SK-N-SH (cell line): Measurements from ENCODE around the gene GNAT1. TPM values are rescaled to one million over a fixed set of nuclear protein-coding genes. Genes with fewer than 3 reads are reported as not detected.

Experiments
- CTCF ChIA-PET: fragments of 300-600, 350-600 bp; formaldehyde crosslinking; extraction: SDS; loops from one replicate; lab custom pipeline; 2021; lab: Yijun Ruan, JAX
- POLR2A ChIA-PET: fragments of 350-600 bp; sonication (Branson Sonifier 250); formaldehyde crosslinking; extraction: SDS; loops from one replicate; lab custom pipeline; 2020; ENCODE audit warnings: antibody characterized with exemption, inconsistent platforms; lab: Yijun Ruan, JAX
- DNase-seq: peaks from one replicate; pipeline ENCODE4 v3.0.0; 2012
- H2AFZ ChIP-seq: fragments of 200-600 bp; sonication (generic); 2 replicates; pipeline ENCODE4 v1.8.1; 2016; ENCODE audit warnings: antibody characterized with exemption, mild to moderate bottlenecking, low read depth
- H3F3A ChIP-seq: fragments of 200-600 bp; sonication (generic); replicated peaks from 2 replicates; pipeline ENCODE3; 2016; ENCODE audit warnings: antibody characterized with exemption, mild to moderate bottlenecking; ENCODE audit not compliant: insufficient read depth
- H3K27ac ChIP-seq, 2 experiments: fragments of 200-500 bp in 1 of 2; fragments of 200-600 bp in 1 of 2; sonication (Bioruptor generic) in 1 of 2; sonication (generic), shearing (Covaris generic) in 1 of 2; 2 replicates each; pipeline versions ENCODE4 v1.5.1 to v1.6.1; 2014 to 2016; ENCODE audit warnings: low read depth in 2 of 2, inconsistent platforms in 1 of 2, low read length in 1 of 2, mild to moderate bottlenecking in 1 of 2, mixed read lengths in 1 of 2
- H3K27me3 ChIP-seq: fragments of 200-600 bp; sonication (generic), shearing (Covaris generic); 2 replicates; pipeline ENCODE4 v1.6.1; 2016; ENCODE audit warnings: mixed run types; ENCODE audit not compliant: insufficient read depth
- H3K36me3 ChIP-seq, 2 experiments: fragments of 200-500 bp in 1 of 2; fragments of 200-600 bp in 1 of 2; sonication (Bioruptor generic) in 1 of 2; sonication (generic) in 1 of 2; replicated peaks in 1 of 2; 2 replicates each; pipeline versions ENCODE3 to v1.5.1; 2014 to 2016; ENCODE audit warnings: low read length in 1 of 2, mild to moderate bottlenecking in 1 of 2; ENCODE audit not compliant: insufficient read depth in 2 of 2, control insufficient read depth in 1 of 2
- H3K4me1 ChIP-seq, 2 experiments: fragments of 200-500 bp in 1 of 2; fragments of 200-600 bp in 1 of 2; sonication (Bioruptor generic) in 1 of 2; sonication (generic), shearing (Covaris generic) in 1 of 2; 2 replicates each; pipeline versions ENCODE4 v1.5.1 to v1.6.1; 2014 to 2016; ENCODE audit warnings: low read depth in 1 of 2, low read length in 1 of 2, mixed run types in 1 of 2; ENCODE audit not compliant: insufficient read depth in 2 of 2, control insufficient read depth in 1 of 2
- H3K4me2 ChIP-seq: fragments of 200-600 bp; sonication (generic), shearing (Covaris generic); 2 replicates; pipeline ENCODE4 v1.6.1; 2017; ENCODE audit warnings: mixed run types
- H3K4me3 ChIP-seq, 2 experiments: fragments of 200-500 bp in 1 of 2; fragments of 200-600 bp in 1 of 2; sonication (Bioruptor generic) in 1 of 2; sonication (generic), shearing (Covaris generic) in 1 of 2; 2 replicates each; pipeline versions ENCODE4 v1.5.1 to v1.8.1; 2014 to 2016; ENCODE audit warnings: low read depth in 2 of 2, inconsistent platforms in 1 of 2, low read length in 1 of 2, mild to moderate bottlenecking in 1 of 2, mixed read lengths in 1 of 2, moderate library complexity in 1 of 2
- H3K79me2 ChIP-seq: fragments of 200-600 bp; sonication (generic); 2 replicates; pipeline ENCODE4 v1.8.1; 2017; ENCODE audit warnings: mild to moderate bottlenecking; ENCODE audit not compliant: insufficient read depth
- H3K9ac ChIP-seq: fragments of 200-600 bp; sonication (generic); 2 replicates; pipeline ENCODE4 v1.6.1; 2017; ENCODE audit warnings: mixed run types
- H3K9me2 ChIP-seq: fragments of 200-600 bp; sonication (generic); 2 replicates; pipeline ENCODE4 v1.6.1; 2017; ENCODE audit warnings: mixed run types
- H3K9me3 ChIP-seq: fragments of 200-600 bp; sonication (generic); 2 replicates; pipeline ENCODE4 v1.6.1; 2017; ENCODE audit warnings: mixed run types, mild to moderate bottlenecking, moderate library complexity
- H4K20me1 ChIP-seq: fragments of 200-600 bp; sonication (generic); 2 replicates; pipeline ENCODE4 v1.6.1; 2017; ENCODE audit warnings: mild to moderate bottlenecking, mixed run types; ENCODE audit not compliant: insufficient read depth
- ELF1 ChIP-seq: IDR thresholded peaks from 2 replicates; pipeline ENCODE4 v1.4.0; 2012
- FOXJ3 ChIP-seq: sonication (generic); formaldehyde crosslinking; IDR thresholded peaks from 2 replicates; pipeline ENCODE4 v1.5.1; 2020; ENCODE audit warnings: mild to moderate bottlenecking, missing genetic modification reagents
- FOXM1 ChIP-seq: IDR thresholded peaks from 2 replicates; pipeline ENCODE4 v1.4.0; 2012; ENCODE audit warnings: low read depth, mild to moderate bottlenecking
- GABPA ChIP-seq: IDR thresholded peaks from 2 replicates; pipeline ENCODE4 v1.4.0; 2012; ENCODE audit warnings: low read depth, mild to moderate bottlenecking
- GATA2 ChIP-seq: sonication (generic); formaldehyde crosslinking; IDR thresholded peaks from 2 replicates; pipeline ENCODE4 v1.5.0; 2020; ENCODE audit warnings: mild to moderate bottlenecking, missing genetic modification reagents
- MXI1 ChIP-seq: IDR thresholded peaks from 2 replicates; pipeline ENCODE4 v1.6.1; 2012; ENCODE audit warnings: mild to moderate bottlenecking, low read depth, low read length, improper control_type of control experiment
- NRF1 ChIP-seq: IDR thresholded peaks from 2 replicates; pipeline ENCODE4 v1.6.1; 2012; ENCODE audit warnings: low read depth, mild to moderate bottlenecking, low read length
- POLR2AphosphoS5 ChIP-seq: IDR thresholded peaks from 2 replicates; pipeline ENCODE4 v1.6.1; 2012; ENCODE audit warnings: low read depth, low read length
- RAD21 ChIP-seq: IDR thresholded peaks from 2 replicates; pipeline ENCODE4 v1.6.1; 2012; ENCODE audit warnings: mild to moderate bottlenecking, low read length
- SMC3 ChIP-seq: IDR thresholded peaks from 2 replicates; pipeline ENCODE4 v1.6.1; 2012; ENCODE audit warnings: low read depth, low read length, improper control_type of control experiment
- TAF1 ChIP-seq: IDR thresholded peaks from 2 replicates; pipeline ENCODE4 v1.6.1; 2012; ENCODE audit warnings: low read depth, mild to moderate bottlenecking, low read length, moderate library complexity, borderline replicate concordance
- WGBS: methylation state at CpG from one replicate; pipeline ENCODE4 v1.1.6; 2017; ENCODE audit warnings: low lambda C conversion rate; 5-methylcytosine and 5-hydroxymethylcytosine counted together
- polyA plus RNA-seq, 3 experiments: library from polyadenylated mRNA; depleted of rRNA; stranded (reverse); fragments of >200 nt; gene quantifications; 2 replicates each; pipeline ENCODE4 v1.2.3, GENCODE V29; 2012
- TF ChIP-seq, protein P1 (sequence below): fragments of 150-350 bp; IDR thresholded peaks from 2 replicates; pipeline ENCODE4 v1.6.1; 2017; ENCODE audit warnings: antibody characterized with exemption, low read length, low read depth, borderline replicate concordance

GNAT1 gene
- polyA plus RNA-seq, 1 of the 3 experiments (the other 2 are of a cell fraction) = not detected

DNA sequence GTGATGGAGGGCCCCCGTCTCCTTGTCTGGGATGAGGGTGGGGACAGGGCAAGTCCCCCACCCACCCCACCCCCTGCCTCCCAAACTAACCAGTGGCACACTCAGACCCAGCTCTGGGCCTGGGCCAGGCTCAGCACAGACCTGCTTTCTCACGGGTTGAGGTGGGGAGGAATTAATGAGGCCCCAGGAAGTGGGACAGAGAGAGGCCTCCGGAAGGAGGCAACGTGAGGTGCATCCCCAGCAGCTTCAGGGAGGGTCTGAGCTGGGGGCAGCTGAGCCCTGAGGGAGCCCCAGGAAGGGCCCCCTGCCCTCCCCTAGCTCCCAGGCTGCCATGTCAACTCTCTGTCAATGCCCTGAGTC lies 29.6 kb downstream of the GNAT1 start:
- TF ChIP-seq, protein P1, sequence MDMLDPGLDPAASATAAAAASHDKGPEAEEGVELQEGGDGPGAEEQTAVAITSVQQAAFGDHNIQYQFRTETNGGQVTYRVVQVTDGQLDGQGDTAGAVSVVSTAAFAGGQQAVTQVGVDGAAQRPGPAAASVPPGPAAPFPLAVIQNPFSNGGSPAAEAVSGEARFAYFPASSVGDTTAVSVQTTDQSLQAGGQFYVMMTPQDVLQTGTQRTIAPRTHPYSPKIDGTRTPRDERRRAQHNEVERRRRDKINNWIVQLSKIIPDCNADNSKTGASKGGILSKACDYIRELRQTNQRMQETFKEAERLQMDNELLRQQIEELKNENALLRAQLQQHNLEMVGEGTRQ = no peak
- TF ChIP-seq TAF1 (no peak), GABPA (no peak), POLR2AphosphoS5 (no peak), MXI1 (no peak), SMC3 (no peak), ELF1 (no peak)
- WGBS = 79% methylated on average over 3 of the region's 4 CpGs
- Histone ChIP-seq H3F3A (no peaks in the 10 kb centered on the region), H3K9me3 (no peaks in the 10 kb centered on the region), H3K27me3 (peaks cover 7% of the 10 kb centered on the region; the same call in 1 of the 2 replicates), H3K36me3 (no peaks in the 10 kb centered on the region), H3K4me3 (no peak overlapping the region), H4K20me1 (no peaks in the 10 kb centered on the region), H3K9me2 (no peaks in the 10 kb centered on the region), H3K4me2 (no peak overlapping the region), H3K79me2 (no peaks in the 10 kb centered on the region), H2AFZ (no peak overlapping the region), H3K9ac (no peak overlapping the region), H3K27ac (no peak overlapping the region), H3K4me1 (no peaks in the 10 kb centered on the region; a peak in 1 of 4 replicates)
- no peak for DNase-seq
- ChIA-PET POLR2A (interaction anchor here (0.8 kb wide), 1 partner anchor 26 kb away, joined by 3 read pairs; no protein-coding TSS in a partner anchor), CTCF (interaction anchor here (0.9 to 61.6 kb wide), 13 partner anchors 8 to 101 kb away, joined by 3 to 1375 read pairs (median 4); partner anchors contain the start of gene GNAT1)

DNA sequence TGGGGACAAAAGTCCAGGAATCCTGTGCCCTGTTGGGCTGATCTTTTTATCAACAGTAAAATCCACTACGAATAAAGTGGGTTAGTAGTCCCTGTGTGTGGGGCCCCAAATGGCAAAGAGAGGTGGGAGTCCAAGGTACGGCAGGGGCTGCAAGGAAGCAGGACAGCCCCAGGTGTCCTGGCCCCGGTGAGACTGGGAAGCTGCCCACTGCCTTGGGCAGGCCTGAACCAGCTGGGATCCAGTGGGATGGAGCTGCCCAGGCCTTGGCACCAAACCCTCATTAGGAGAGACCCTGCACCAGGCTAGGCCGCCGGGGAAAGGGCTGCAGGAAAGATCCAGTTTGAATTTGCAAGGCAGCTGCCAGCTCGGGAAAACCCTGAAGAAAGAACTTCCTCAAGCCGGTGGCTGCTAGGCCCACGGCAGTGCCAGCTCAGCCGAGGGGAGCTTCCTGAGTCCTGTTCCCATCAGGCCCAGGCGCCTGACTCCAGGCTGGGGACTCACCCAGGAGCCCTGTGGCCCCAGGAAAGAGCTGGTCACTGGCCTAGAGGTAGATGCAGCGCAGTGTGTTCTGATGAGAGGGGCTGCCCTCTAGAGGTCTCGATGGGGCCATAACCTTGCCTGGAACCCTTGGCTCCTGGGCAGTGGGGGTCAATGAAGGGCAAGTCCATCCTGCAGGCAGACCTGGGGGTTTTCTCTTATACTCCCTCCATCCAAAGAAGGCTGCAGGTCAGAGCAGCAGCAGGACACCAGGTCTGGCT lies 30.2 kb downstream of the GNAT1 start:
- Histone ChIP-seq H3F3A (no peaks in the 10 kb centered on the region), H4K20me1 (no peaks in the 10 kb centered on the region), H3K9ac (no peak overlapping the region), H3K9me3 (no peaks in the 10 kb centered on the region), H3K36me3 (no peaks in the 10 kb centered on the region), H3K27me3 (peaks cover 7% of the 10 kb centered on the region; the same call in 1 of the 2 replicates), H3K4me2 (no peak overlapping the region), H3K27ac (no peak overlapping the region), H3K79me2 (no peaks in the 10 kb centered on the region), H3K4me3 (no peak overlapping the region), H2AFZ (no peak overlapping the region), H3K4me1 (no peaks in the 10 kb centered on the region; a peak in 1 of 4 replicates), H3K9me2 (no peaks in the 10 kb centered on the region)
- ChIA-PET CTCF (interaction anchor here (0.8 to 61.6 kb wide), 13 partner anchors 9 to 102 kb away, joined by 3 to 1375 read pairs (median 5); partner anchors contain the start of gene GNAT1), POLR2A (interaction anchor here (0.8 kb wide), 1 partner anchor 27 kb away, joined by 3 read pairs; no protein-coding TSS in a partner anchor)
- TF ChIP-seq TAF1 = no peak
- no peak for TF ChIP-seq RAD21
- TF ChIP-seq FOXM1 = no peak
- no peak for TF ChIP-seq GATA2 (CRISPR knock-in tag)
- TF ChIP-seq, protein P1 = no peak
- no peak for TF ChIP-seq FOXJ3 (CRISPR knock-in tag)
- no peak for TF ChIP-seq NRF1
- WGBS = 77% methylated on average over 8 of the region's 12 CpGs
- DNase-seq = no peak
